ENCODE data around the gene PSMG1.

- TF ChIP-seq POLR2A (IDR thresholded peaks at IDR 0.05) (no peak), CTCF (IDR thresholded peaks at IDR 0.05) (no peak)
These were observed 1.2 kb downstream of the PSMG1 start for GRCh38 chr21:39182016-39182415.
